DOHH2 (cell line): Measurements from ENCODE around the gene CBFA2T2.

Experiments used
- H3F3A ChIP-seq: fragments of 200-600 bp; sonication (generic), shearing (Covaris generic); 2 replicates; pipeline ENCODE4 v1.6.0; 2016; ENCODE audit warnings: antibody characterized with exemption, mild to moderate bottlenecking; ENCODE audit not compliant: control insufficient read depth, insufficient read depth
- H3K27ac ChIP-seq: fragments of 200-600 bp; sonication (generic); 2 replicates; pipeline ENCODE4 v1.5.1; 2014; ENCODE audit warnings: low read depth, mild to moderate bottlenecking, low read length, moderate library complexity
- H3K27me3 ChIP-seq: fragments of 200-600 bp; sonication (generic); 2 replicates; pipeline ENCODE4 v1.6.1; 2014; ENCODE audit warnings: mild to moderate bottlenecking, low read length, mixed read lengths; ENCODE audit not compliant: control insufficient read depth
- H3K36me3 ChIP-seq: fragments of 200-600 bp; sonication (generic); 2 replicates; pipeline ENCODE4 v1.6.1; 2014; ENCODE audit warnings: mild to moderate bottlenecking, low read length, moderate library complexity, mixed read lengths; ENCODE audit not compliant: control insufficient read depth
- H3K4me1 ChIP-seq: fragments of 200-600 bp; sonication (generic); 2 replicates; pipeline ENCODE4 v1.6.1; 2014; ENCODE audit warnings: mild to moderate bottlenecking, low read length, mixed read lengths; ENCODE audit not compliant: control insufficient read depth
- H3K4me2 ChIP-seq: fragments of 200-600 bp; sonication (generic); 2 replicates; pipeline ENCODE4 v1.6.0; 2014; ENCODE audit warnings: mild to moderate bottlenecking, low read length, moderate library complexity
- H3K4me3 ChIP-seq: fragments of 200-600 bp; sonication (generic); 2 replicates; pipeline ENCODE4 v1.5.1; 2014; ENCODE audit warnings: mild to moderate bottlenecking, low read length, mixed read lengths
- H3K79me2 ChIP-seq: fragments of 200-600 bp; sonication (generic); 2 replicates; pipeline ENCODE4 v1.6.1; 2014; ENCODE audit warnings: mild to moderate bottlenecking, low read length, mixed read lengths; ENCODE audit not compliant: control insufficient read depth
- H3K9me2 ChIP-seq: fragments of 200-600 bp; sonication (generic); replicated peaks from 2 replicates; pipeline ENCODE4 v1.6.1; 2014; ENCODE audit warnings: mild to moderate bottlenecking, low read length, mixed read lengths; ENCODE audit not compliant: control insufficient read depth
- H3K9me3 ChIP-seq: fragments of 200-600 bp; sonication (generic); 2 replicates; pipeline ENCODE4 v1.6.1; 2014; ENCODE audit warnings: antibody characterized with exemption, low read length, mixed read lengths; ENCODE audit not compliant: control insufficient read depth, insufficient read depth
- H4K20me1 ChIP-seq: fragments of 200-600 bp; sonication (generic); 2 replicates; pipeline ENCODE4 v1.6.0; 2014; ENCODE audit warnings: low read depth, mild to moderate bottlenecking, antibody characterized with exemption, low read length, moderate library complexity; ENCODE audit not compliant: control insufficient read depth, insufficient read depth
- CTCF ChIP-seq: fragments of 200-600 bp; sonication (generic); IDR thresholded peaks from one replicate; pipeline ENCODE4 v1.5.1; 2014; ENCODE audit warnings: antibody characterized with exemption, mild to moderate bottlenecking, low read depth, low read length; ENCODE audit not compliant: poor library complexity, severe bottlenecking
- EZH2phosphoT487 ChIP-seq: fragments of 200-600 bp; sonication (generic); IDR thresholded peaks from 2 replicates; pipeline ENCODE4 v1.6.1; 2017; ENCODE audit warnings: borderline replicate concordance, mild to moderate bottlenecking, antibody characterized with exemption, low read length, moderate library complexity, mixed read lengths

Gene CBFA2T2

DNA sequence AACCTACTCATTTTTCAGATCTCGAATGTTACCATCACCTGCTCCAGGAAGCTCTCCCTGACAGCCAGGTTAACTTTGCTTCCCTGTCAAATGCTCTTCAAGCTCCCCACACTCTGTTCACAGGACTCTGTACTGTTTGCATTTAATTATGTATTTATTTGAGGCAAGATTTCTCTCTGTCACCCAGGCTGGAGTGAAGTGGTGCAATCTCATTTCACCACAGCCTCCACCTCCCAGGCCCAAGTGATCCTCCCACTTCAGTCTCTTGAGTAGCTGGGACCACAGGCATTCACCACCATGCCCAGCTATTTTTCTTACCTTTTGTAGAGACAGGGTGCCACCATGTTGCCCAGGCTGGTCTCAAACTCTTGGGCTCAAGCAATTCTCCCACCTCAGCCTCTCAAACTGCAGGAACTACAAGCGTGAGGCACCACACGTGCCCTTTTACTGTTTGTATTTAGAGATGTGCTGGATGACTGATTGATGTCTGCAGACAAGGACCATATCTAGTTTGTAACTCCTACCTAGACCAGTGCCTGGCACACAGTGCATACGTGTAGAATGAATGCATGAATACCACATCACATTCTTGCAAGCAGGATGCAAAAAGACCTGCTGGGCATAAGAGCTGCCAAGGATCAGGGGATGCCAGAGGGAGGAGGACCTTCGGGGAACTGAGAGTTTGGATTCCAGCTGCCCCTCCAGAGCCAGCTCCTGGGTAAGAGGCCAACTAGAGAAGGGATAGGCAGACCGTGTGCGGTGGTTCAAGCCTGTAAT, 15.6 kb upstream of the CBFA2T2 start:
- Histone ChIP-seq H3K36me3 (no peaks in the 10 kb centered on the region), H3K4me2 (no peak overlapping the region), H3K4me1 (peaks cover 10% of the 10 kb centered on the region), H3K9me3 (no peaks in the 10 kb centered on the region), H4K20me1 (no peaks in the 10 kb centered on the region), H3K4me3 (no peak overlapping the region), H3K27ac (no peak overlapping the region), H3K9me2 (no peaks in the 10 kb centered on the region), H3F3A (no peaks in the 10 kb centered on the region), H3K27me3 (peaks cover 5% of the 10 kb centered on the region; the same call in 1 of the 2 replicates), H3K79me2 (no peaks in the 10 kb centered on the region)
- no peak for TF ChIP-seq CTCF
- TF ChIP-seq EZH2phosphoT487: no peak

DNA sequence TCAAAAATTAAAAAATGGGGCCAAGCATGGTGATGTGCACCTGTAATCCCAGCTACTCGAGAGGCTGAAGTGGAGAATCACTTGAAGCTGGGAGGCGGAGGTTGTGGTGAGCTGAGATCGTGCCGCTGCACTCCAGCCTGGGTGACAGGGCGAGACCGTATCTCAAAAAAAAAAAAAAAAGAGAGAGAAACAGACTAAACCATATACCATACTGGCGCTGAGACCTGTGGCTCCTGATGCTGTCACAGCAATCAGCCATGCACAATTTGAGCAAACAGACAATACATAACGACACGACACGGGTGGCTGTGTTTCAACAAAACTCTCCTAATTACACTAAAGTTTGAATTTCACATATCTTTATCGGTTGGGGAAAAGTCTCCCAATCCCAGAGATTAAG, 14.9 kb upstream of the CBFA2T2 start:
- H3K9me3 ChIP-seq: no peaks in the 10 kb centered on the region
- H3F3A ChIP-seq: no peaks in the 10 kb centered on the region
- no peaks in the 10 kb centered on the region for H3K9me2 ChIP-seq
- H3K36me3 ChIP-seq: no peaks in the 10 kb centered on the region
- no peak overlapping the region for H3K27ac ChIP-seq
- H3K4me3 ChIP-seq: no peak overlapping the region
- no peaks in the 10 kb centered on the region for H4K20me1 ChIP-seq
- TF ChIP-seq EZH2phosphoT487 (no peak), CTCF (no peak)
- H3K4me1 ChIP-seq: peaks cover 10% of the 10 kb centered on the region
- H3K4me2 ChIP-seq: no peak overlapping the region
- H3K27me3 ChIP-seq: peaks cover 5% of the 10 kb centered on the region; the same call in 1 of the 2 replicates
- H3K79me2 ChIP-seq: no peaks in the 10 kb centered on the region

GRCh38 chr20:33475381-33476152, 14.3 kb upstream of the CBFA2T2 start:
- TF ChIP-seq EZH2phosphoT487 (no peak), CTCF (no peak)

More at GRCh38 chr20:33475381-33476152, 14.3 kb upstream of the CBFA2T2 start:
- H3K4me3 ChIP-seq: no peak overlapping the region
- H3K36me3 ChIP-seq: no peaks in the 10 kb centered on the region
- 0 out of 2 replicates have a peak overlapping the region, but pooled peaks have one; percentile 7 for H3K4me2 ChIP-seq
- H3K4me1 ChIP-seq: peaks cover 10% of the 10 kb centered on the region
- no peaks in the 10 kb centered on the region for H4K20me1 ChIP-seq
- no peaks in the 10 kb centered on the region for H3K79me2 ChIP-seq
- H3K27me3 ChIP-seq: peaks cover 5% of the 10 kb centered on the region; the same call in 1 of the 2 replicates
- H3K9me2 ChIP-seq: no peaks in the 10 kb centered on the region
- H3K27ac ChIP-seq: no peak overlapping the region
- no peaks in the 10 kb centered on the region for H3F3A ChIP-seq
- no peaks in the 10 kb centered on the region for H3K9me3 ChIP-seq
